ENCODE data around the gene NCAPD3. TPM values are rescaled to one million over a fixed set of nuclear protein-coding genes. Genes with fewer than 3 reads are reported as not detected.

NCAPD3 gene
- total and polyA plus RNA-seq, 9 of the 15 experiments (the other 6 are each of a cell fraction or from before 2014, with no cell fraction given) = 23.6 to 80.6 (median 58.6) TPM

- Histone ChIP-seq H3K4me1 (replicated peaks in 1 of 2; ENCODE audit: control insufficient read depth in 2 of 2, insufficient read depth in 2 of 2, low read length in 2 of 2) (peaks cover 0 to 9% of the 10 kb centered on the region in 2 experiments; a peak in 1 of 5 replicates), H3K9me3 (replicated peaks; ENCODE audit: control insufficient read depth, insufficient read depth, low read depth, low read length) (no peaks in the 10 kb centered on the region), H3K36me3 (ENCODE audit: control insufficient read depth, insufficient read depth, low read length) (peaks cover 96% of the 10 kb centered on the region), H3K27me3 (ENCODE audit: control insufficient read depth in 2 of 2, insufficient read depth in 2 of 2, low read length in 2 of 2) (no peaks in the 10 kb centered on the region), H2AFZ (ENCODE audit: low read depth, low read length) (no peak overlapping the region), H3K27ac (ENCODE audit: extremely low read depth, low read depth, low read length) (no peak overlapping the region), H3K4me3 (no peak overlapping the region), H3K9ac (ENCODE audit: insufficient read depth in 1 of 2, low read depth in 2 of 2, low read length in 2 of 2) (no peak overlapping the region), H3K9me1 (ENCODE audit: control insufficient read depth, insufficient read depth, low read length) (no peaks in the 10 kb centered on the region), H3K4me2 (ENCODE audit: insufficient read depth, low read length) (no peak overlapping the region), H3K79me2 (ENCODE audit: control insufficient read depth, insufficient read depth, low read length) (no peaks in the 10 kb centered on the region), H4K20me1 (replicated peaks; ENCODE audit: control insufficient read depth, insufficient read depth, low read length) (no peaks in the 10 kb centered on the region)
- CTCF ChIA-PET (ENCODE audit: low intra/inter-chr PET ratio) = no interaction called here
- BruUV-seq (replicated peaks) = no TSS peak
- POLR2A ChIA-PET = interaction anchor here (0.8 kb wide), 1 partner anchor 195 kb away, joined by 4 read pairs; no protein-coding TSS in a partner anchor
- no peak for DNase-seq (ENCODE audit: extremely low read depth in 1 of 4, low spot score in 3 of 4)
- 94% methylated on average over 12 of the region's 14 CpGs for WGBS (ENCODE audit: insufficient coverage, low coverage, missing lambda C conversion rate)
- no peak for ATAC-seq
- FAIRE-seq = no peak
- in situ Hi-C loops (cut with MboI) = no loop called here
- intact Hi-C loops (cut with micrococcal nuclease) = loop anchor here (2.0 kb wide), 1 partner anchor 39 kb away; no protein-coding TSS in a partner anchor
- TF ChIP-seq POLR2G (IDR thresholded peaks at IDR 0.05; ENCODE audit: low read depth, low read length) (0 out of 2 replicates have a peak, but pooled peaks have one; percentile 5), CUX1 (CRISPR knock-in tag; IDR thresholded peaks at IDR 0.05) (no peak)
These were observed 21.7 kb upstream of the NCAPD3 start for GRCh38 chr11:134245434-134245833.
